HG02938 (cell line): Measurements from ENCODE around the gene DOC2A.

Experiments used
- ATAC-seq: cut with Tn5 transposase; IDR thresholded peaks from one replicate; pipeline ENCODE4 v1.9.1; 2021; ENCODE audit warnings: mild to moderate bottlenecking, moderate library complexity; ENCODE audit not compliant: unreplicated experiment

The DOC2A gene

DNA sequence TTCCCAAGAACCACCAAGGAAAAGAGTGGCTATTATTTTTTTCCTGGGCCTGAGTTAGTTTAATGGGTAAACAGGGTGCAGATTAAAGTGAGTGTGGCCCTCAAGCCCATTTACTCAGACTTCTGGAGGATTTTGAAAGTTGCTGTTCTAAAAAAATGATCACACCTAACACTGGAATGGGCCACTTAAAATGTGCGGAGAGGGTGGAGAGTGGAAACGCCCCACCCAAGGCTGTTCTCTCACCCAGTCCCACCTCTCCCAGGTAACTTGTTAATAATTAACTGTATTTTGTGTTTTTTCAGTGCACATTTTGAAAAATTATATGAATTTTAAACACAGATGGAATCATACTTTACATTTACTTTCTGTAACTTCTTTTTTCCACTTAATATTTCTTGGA, 20.8 kb downstream of the DOC2A start:
- no peak for ATAC-seq

DNA sequence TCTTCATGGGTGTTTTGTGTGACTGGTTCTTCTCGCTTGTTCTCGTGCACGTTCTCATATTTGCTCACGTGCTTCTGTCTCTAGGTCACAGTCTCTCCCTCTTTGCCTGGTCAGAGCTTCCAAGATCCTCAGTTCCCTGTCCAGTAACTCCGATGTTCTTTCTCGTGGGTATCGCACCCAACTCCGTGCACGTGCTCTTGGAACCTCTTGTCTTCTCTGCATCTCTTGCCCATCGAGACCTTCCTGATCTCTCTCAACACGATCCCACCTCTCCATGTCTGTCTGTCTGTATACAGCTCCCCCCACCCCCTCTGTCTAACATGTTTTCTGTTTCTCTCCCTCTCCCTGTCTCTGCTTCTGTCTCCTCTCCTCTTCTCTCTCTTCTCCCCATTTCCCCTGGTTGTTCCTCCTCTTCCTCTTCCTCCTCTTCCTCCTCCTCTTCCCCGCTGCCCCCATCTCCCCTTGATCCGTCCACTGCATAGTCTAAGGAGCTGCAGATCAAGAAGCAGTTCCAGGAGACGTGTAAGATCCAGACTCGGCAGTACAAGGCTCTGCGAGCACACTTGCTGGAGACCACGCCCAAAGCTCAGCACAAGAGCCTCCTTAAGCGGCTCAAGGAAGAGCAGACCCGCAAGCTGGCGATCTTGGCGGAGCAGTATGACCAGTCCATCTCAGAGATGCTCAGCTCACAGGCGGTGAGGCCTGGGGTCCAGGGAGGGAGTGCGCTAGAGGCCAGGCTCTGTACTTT, 21.5 kb downstream of the DOC2A start:
- ATAC-seq = no peak

DNA sequence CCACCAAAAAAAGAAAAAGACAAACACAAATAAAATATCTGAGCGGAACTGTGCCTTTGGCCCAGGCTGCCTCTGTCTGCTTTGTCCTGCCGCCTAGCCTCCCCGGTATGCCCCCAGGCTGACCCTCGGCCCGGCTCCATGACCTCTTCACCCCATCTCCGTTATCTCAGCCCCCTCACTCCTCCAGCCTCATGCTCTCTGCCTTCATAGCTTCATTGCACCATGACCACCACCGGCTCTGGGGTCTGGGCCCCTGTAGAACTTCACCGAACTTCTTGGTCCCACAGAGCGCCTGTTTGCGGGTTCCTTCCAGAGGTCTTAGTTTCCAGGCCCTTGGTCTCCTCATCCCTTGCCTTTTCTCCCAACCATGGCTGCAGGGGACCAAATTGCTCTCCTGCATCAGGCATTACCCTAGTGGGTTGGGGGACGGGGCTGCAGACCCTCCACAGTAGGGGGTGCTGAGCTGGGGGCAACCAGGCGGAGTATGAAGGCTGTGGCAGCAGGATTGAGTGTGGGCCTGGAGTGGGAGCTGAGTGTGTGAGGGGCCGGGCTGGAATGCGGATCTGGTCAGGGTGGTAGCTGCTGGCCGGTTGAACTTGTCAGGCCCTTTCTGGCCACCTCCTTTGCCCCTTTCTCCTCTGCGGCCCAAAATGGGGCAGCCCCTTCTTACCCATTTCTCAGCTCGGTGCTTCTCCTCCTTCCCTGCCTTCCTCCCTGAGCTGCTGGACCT, 22.3 kb downstream of the DOC2A start:
- no peak for ATAC-seq

DNA sequence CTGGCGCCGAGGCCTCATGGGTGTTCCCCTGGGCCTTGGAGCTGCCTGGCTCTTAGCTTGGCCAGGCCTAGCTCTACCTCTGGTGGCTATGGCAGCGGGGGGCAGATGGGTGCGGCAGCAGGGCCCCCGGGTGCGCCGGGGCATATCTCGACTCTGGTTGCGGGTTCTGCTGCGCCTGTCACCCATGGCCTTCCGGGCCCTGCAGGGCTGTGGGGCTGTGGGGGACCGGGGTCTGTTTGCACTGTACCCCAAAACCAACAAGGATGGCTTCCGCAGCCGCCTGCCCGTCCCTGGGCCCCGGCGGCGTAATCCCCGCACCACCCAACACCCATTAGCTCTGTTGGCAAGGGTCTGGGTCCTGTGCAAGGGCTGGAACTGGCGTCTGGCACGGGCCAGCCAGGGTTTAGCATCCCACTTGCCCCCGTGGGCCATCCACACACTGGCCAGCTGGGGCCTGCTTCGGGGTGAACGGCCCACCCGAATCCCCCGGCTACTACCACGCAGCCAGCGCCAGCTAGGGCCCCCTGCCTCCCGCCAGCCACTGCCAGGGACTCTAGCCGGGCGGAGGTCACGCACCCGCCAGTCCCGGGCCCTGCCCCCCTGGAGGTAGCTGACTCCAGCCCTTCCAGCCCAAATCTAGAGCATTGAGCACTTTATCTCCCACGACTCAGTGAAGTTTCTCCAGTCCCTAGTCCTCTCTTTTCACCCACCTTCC, 23.3 kb downstream of the DOC2A start:
- no peak for ATAC-seq

DNA sequence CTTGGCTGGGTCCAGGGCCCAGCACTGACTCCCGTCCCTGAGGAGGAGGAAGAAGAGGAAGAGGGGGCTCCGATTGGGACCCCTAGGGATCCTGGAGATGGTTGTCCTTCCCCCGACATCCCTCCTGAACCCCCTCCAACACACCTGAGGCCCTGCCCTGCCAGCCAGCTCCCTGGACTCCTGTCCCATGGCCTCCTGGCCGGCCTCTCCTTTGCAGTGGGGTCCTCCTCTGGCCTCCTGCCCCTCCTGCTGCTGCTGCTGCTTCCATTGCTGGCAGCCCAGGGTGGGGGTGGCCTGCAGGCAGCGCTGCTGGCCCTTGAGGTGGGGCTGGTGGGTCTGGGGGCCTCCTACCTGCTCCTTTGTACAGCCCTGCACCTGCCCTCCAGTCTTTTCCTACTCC, 23.9 kb downstream of the DOC2A start:
- ATAC-seq = no peak

DNA sequence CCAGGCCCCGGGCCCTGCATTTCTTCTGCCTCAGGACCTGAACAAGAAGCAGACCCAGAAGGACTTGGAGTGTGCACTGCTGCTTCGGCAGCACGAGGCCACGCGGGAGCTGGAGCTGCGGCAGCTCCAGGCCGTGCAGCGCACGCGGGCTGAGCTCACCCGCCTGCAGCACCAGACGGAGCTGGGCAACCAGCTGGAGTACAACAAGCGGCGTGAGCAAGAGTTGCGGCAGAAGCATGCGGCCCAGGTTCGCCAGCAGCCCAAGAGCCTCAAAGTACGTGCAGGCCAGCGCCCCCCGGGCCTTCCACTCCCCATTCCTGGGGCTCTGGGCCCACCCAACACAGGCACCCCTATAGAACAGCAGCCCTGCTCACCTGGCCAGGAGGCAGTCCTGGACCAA, 24.6 kb downstream of the DOC2A start:
- ATAC-seq = no peak

DNA sequence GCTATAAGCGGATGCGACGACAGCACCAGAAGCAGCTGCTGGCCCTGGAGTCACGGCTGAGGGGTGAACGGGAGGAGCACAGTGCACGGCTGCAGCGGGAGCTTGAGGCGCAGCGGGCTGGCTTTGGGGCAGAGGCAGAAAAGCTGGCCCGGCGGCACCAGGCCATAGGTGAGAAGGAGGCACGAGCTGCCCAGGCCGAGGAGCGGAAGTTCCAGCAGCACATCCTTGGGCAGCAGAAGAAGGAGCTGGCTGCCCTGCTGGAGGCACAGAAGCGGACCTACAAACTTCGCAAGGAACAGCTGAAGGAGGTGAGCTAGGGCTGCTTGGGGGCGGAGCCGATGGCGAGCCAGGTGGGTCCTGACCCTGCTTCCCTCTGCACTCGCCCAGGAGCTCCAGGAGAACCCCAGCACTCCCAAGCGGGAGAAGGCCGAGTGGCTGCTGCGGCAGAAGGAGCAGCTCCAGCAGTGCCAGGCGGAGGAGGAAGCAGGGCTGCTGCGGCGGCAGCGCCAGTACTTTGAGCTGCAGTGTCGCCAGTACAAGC, 25.5 kb downstream of the DOC2A start:
- ATAC-seq = no peak

DNA sequence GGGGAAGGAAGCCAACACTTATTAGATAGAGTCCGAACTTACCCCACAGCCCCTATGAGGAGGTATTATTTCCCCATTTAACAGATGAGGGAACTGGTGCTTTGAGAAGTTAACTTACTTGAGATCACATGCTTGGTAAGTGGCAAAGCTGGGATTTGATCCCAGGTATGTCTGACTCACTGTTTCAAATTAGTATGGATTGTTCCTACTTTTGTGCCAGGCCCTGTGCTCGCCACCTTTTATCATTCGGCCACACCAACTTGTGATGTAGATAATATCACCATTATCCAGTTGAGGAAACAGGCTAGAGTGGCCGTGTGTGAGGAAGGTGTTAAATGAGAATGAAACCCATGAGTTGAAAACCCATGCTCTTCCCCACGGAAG, 26.1 kb downstream of the DOC2A start:
- no peak for ATAC-seq

DNA sequence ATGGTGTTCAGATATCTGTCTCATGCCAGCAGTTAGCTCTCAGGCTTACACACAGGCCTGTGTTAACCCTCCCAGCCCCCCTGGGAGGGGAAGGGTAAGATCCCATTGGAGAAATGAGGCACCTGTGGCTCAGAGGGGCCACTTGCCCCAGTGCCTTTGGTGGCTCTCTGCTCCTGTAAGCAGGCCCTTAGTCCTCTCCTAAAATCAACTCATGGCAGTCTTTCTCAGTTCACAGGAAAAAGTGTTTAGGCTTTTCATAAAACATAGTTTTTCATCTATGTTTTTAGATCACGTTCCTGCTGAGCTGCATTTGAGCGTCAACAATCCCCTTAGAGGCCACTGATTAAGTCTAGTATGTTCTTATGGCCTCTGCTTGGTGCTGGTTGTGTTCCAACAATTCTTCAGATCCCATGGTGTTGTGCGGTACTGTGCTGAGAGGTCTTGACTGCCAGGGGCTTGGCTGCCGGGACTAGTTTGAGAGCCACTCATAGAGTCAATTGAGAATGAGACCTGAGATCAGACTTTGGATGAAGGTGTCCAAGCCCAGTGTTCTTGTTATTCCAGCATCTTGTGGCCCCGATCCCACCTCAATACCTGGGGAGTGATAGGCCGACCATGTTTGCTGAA, 26.6 kb downstream of the DOC2A start:
- ATAC-seq = no peak

DNA sequence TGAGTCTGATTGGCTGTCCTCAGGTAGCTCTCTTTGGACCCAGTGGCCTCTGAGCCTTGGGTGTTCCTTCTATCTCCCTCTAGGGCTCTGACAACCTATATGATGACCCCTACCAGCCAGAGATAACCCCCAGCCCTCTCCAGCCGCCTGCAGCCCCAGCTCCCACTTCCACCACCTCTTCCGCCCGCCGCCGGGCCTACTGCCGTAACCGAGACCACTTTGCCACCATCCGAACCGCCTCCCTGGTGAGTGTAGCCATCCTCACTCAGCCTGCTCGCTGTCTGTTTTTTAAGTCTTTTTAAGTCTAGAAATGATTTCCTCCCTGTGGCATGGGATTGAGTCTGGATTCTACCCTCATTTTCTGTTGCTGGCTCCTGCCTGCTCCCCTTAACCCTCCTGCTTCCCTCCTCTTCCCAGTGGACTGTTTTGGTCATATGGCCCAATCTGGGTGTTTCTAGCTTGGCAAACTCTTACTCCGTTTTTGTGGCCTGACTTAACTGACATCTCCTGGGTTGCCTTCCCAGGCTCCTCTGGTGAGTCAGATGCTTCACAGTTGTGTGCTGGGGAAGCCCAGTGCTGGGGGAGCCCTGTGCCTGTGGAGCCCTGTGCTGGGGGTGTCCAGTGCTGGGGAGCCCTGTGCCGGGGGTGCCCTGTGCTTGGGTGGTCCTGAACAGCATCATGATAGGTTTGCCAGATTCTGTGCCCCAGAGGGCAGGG, 27.2 kb downstream of the DOC2A start:
- no peak for ATAC-seq

DNA sequence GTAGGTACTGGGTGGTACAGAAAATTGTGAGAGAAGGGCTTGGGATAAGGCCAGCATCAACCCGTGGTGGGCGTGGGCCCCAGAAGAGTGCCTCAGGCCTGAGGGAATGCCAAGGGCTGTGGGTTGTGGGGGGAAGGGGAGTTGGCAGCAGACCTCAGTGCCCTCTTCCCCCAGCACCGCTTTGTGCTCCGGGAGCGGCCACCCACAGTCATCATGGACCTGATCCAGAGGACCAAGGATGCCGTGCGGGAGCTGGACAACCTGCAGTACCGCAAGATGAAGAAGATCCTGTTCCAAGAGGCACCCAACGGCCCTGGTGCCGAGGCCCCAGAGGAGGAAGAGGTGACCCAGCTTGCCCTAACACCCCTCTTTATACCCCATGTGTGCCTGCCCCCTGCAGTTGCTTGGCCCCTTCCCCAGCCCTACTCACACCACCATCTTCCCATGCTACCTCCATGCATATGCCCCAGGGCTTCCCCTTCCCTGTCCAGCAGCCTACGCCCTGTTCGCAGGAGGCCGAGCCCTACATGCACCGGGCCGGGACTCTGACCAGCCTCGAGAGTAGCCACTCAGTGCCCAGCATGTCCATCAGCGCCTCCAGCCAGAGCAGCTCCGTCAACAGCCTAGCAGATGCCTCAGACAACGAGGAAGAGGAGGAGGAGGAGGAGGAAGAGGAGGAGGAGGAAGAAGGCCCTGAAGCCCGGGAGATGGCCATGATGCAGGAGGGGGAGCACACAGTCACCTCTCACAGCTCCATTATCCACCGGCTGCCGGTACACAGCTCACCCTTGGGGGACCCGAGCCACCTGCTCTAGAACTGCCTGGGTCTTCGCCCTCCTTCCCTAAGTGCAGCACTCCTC, 28.0 kb downstream of the DOC2A start:
- no peak for ATAC-seq

DNA sequence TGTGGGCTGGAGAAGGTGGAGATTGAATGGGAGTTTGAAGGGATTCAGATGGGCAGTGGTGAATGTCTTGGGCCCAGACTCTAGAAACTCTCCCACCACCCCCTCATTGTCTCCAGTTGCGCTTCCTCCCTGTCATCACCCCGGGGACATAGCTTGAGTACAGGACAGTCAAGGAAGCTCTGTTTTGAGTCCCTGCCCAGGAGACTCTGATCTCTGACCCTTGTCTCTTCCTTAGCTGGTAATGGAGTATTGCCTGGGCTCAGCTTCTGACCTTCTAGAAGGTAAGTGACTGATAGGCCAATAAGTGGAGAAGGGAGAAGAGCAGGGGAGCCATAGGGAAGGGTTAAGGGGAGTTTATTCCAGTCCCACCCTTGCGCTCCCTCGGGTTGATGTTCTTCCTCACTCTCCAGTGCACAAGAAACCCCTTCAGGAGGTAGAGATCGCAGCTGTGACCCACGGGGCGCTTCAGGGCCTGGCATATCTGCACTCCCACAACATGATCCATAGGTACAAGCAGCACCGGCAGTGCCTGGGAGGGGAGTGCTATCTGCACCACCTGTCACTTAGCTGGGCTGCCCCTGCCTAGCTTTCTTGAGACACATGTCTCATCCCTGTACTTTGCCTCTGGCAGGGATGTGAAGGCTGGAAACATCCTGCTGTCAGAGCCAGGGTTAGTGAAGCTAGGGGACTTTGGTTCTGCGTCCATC, 32.1 kb downstream of the DOC2A start:
- ATAC-seq = no peak

DNA sequence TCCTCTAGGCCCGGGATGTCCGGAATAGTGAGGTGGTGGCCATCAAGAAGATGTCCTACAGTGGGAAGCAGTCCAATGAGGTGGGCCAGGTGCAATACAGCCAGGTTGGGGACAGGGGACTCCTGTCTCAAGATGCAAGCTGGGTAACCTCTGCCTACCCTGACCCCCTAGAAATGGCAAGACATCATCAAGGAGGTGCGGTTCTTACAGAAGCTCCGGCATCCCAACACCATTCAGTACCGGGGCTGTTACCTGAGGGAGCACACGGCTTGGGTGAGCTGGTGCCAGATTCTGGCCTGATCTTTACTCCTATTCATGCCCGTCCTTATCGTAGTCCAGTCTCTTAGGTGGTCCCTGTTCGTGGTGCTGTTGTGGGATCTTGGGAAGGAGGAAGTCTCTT, 32.7 kb downstream of the DOC2A start:
- no peak for ATAC-seq

DNA sequence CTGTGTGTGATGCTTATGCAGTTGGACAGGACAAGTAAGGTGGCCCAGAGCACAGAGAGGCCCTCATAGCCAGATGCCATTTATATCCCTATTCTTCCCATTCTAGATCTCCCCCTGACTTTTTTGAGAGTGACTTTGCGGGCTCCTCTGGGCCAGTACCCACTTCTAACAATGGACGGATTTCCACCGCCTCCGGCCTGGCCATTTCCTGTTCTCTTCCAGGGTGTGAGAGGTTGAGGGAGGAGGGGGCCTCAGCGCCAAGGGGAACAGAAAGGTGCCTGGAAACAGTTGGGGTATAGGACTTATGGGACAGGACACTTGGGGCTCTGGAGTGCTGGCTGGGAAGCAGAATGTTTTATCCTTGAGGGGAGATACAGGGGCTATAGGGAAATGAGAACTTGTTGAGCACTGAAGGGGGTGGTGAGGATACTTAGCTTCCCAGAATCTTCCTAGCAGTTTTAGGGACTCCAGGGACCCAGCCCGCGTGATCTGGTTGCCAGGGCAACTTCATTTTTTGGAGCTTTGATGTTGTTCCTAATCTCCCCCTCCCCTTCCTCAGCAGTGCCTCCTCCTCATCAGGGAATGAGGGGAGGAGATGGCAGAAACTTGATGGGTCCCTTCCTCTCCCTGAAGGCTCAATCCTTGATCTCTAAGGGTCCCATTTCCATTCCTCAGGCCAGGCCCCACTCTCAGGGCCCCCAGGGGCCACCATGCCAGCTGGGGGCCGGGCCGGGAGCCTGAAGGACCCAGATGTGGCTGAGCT, 33.6 kb downstream of the DOC2A start:
- ATAC-seq = no peak

DNA sequence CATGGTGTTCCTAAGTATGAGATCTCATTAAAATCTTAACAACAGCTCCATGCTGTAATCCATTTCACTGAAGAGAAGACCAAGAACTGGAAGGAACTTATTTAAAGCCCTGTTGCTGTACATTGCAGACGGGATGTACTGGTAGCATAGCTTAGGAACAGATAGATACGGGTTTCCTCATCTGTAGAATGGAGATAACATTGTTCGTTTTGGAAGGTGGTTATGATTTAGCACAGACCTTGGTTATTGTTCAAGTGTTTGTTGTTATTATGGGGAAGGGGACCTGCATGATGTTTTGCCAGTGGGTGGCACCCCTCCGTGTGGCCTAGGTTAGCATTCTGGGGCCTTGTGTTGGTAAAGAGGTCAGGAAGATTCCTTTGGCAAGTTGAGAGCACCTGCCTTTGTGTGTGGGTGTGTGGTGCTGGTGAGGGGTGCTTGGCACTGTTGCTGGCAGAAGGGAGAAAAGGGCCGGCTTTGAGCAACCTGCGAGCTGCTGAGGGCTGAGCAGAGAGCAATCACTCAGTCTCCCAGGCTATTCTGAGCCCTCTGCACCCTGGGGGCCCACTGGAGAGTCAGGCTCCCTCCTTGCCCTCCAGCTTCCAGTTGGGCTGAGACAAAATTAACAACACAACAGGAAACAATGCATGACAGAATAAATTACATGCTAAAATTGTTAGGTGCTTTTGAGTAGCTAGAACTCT, 34.9 kb downstream of the DOC2A start:
- ATAC-seq = no peak

DNA sequence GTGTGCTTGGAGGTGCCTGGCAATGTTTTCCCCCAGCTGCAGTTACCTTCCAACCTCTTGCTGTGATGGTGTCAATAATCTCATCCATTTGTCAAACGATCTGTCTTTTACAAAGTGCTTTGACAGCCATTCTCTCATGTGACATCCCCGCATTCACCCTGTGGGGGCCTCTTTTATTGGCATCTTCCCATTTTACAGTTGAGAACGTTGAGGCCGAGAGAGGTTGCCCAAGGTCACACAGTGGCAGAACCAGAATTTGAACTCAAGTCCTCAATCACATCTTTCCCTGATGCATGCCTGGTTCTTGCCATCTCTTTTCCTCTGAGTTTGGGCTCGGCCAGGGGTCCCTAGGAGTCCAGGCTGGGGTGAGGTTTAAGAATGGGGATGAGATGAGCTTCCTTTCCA, 35.7 kb downstream of the DOC2A start:
- ATAC-seq = no peak

DNA sequence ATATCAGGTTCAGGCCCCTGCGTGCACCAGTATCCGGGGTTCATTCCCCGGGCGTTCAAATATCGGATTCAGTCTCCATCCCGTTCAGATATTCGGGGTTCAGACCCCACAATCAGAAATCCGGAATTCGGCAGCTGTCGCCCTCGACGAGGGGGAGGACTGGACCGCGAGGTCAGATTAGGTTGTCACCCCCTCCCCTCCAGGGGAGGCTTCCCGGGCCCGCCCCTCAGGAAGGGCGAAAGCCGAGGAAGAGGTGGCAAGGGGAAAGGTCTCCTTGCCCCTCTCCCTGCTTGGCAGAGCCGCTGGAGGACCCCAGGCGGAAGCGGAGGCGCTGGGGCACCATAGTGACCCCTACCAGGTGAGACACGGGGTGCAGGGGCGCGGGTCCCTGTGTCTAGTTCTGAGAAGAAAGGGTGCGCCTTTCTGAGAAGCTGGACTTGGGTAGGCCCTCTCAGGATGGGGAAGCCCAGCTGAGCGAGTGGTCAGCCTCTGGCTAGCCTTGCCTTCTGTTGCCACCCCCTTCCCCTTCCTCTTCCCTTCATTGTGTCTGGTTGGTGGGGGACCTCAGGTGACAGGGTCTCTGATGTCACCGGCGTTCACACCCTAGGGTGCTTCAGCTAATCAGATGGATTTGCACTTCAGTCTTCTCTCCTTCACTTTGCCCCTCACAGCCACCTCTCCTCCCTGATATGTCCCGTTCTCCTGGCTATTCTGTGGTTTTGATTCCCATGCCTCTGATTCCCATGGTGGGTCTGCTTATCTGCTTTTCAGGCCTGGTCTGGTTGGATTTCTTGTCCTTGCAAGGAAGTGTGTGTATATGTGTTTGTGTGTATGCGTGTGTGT, 36.3 kb downstream of the DOC2A start:
- no peak for ATAC-seq
